Stimulated activated CD8-positive, alpha-beta memory T cell treated with anti-CD3 and anti-CD28 coated beads, Interleukin-15, amount 100 ng/mL, for 1 hour (primary cell): ENCODE results near the gene KCNK1.

ENCODE experiments used
- DNase-seq: peaks from one replicate; pipeline ENCODE4 v3.0.0-alpha.2; 2020; ENCODE audit warnings: low read depth

Gene KCNK1

DNA sequence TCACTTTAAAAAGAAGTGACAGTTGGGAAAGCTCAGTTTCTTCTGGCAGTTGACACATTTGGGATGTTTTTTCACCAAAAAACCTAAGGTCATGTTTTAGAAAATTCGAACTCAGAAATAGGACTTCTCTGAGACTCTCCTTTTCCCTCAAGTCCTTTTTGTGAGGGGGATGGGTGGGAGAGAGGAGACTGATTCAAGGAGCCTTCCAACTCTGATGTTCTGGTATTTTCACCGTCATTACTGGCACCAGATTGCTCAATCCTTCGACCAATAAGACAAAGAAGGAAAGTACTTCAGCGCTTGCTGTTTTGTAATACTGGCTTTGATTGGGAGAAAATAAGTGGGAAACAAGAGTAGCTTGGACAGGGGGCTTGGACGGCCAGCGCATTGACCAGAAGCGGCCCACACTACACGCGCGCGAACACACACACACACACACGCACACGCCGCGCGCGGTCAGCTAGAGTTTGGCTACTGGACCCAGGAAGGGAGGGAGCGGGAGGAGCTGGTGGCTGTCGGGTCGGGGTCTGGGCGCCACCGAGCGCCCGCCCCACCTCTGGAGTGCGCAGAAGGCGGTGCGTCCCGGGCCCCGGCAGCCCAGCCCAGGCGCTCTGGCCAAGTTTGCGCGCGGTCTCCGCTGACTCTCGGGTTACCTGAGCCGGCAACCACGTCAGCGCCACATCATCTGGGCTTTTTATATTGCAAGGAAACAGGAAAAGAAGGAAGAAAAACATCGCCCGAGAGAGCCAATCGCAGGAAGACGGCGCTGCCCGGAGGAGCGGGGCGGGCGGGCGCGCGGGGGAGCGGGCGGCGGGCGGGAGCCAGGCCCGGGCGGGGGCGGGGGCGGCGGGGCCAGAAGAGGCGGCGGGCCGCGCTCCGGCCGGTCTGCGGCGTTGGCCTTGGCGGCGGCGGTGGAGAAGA, at the start of gene KCNK1:
TSS of gene KCNK1 (plus strand) at position 855 of the 921 bp plus-strand sequence. CDS start at position 921, 66 bp downstream.
- no peak for DNase-seq

DNA sequence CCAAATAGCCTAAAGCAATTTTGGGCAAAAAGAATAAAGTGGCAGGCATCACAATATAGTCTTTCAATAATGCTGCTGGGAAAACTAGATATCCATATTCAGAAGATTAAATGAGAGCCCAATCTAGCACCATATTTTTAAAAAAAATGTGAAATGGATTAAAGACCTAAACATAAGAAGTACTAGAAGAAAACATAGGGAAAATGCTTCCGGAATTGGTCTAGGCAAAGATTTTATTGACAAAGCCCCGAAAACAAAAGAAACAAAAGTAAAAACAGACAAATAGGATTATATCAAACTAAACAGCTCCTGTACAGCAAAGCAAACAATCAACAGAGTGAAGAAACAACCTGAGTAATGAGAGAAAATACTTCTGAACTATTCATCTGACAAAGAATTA, 48.6 kb upstream of the KCNK1 start:
- no peak for DNase-seq

DNA sequence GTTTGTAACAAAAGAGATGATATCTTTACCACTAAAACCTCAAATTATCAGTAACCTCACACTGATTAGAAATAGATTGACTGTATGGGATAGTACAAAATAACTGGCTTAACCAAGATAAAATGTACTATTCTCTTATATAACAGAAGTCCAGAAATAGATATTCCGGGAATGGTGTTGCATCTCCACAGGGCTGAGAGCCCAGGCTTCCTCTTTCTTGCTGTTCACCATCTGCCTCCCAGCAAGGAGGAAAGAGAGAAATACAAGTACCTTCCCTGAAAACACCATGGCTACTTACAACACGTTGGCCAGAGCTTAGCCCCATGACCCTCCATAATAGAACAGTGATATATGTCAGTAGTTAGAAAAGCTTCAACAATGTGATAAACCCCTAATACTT, 47.0 kb upstream of the KCNK1 start:
- no peak for DNase-seq

DNA sequence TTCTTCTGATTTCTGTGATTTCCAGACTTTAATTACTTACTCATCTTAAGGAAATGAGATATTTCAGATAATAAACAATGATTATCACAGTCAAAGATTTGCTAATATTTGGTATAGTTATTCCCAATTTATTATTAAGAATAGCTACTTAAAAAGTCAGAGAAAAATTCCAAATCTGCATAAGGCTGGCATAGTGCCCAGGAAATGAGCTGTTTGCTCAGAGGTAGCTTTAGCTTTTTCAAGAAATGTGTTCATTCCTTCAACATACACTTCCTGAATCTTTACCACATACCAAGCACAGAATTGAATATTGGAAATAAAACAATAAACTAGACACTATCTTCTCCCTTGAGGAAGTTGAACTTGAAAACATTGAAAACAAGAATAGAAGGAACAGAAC, 44.3 kb upstream of the KCNK1 start:
- no peak for DNase-seq

DNA sequence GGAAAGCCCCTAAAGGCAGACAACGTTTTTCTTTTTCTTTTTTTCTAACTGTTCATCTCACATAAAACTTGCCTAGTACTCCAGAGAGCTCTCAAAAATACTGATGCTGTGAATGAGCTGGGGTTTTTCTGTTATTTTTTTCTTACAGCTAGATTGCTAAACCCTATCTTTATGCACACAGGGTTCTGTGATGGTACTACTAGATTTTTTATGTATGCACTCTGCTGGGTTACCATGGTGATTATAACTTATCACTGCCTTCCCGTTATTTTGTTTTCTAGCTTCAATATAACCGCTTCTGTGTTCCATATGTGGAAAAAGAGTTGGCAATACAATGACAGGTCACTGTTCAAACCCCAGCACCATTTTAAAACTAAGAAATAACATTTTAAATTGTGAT, 43.7 kb upstream of the KCNK1 start:
- no peak for DNase-seq

DNA sequence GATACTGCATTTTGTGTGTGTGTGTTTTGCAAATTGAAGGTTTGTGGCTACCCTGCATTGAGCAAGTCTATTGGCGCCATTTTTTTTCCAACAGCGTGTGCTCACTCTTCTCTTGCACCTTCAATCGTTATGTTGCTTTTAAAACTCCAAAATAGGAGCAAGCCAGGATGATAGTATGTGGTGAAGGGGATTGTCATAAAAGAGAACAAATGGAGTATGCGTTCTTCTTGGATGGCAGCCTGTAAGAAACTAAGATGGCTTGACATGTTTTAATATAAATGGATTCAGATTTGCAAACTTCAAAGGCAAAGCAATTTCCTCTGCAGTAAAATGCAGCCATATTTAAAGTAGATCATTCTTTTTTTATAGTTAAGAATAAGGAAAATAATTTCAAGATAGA, 43.2 kb upstream of the KCNK1 start:
- no peak for DNase-seq

DNA sequence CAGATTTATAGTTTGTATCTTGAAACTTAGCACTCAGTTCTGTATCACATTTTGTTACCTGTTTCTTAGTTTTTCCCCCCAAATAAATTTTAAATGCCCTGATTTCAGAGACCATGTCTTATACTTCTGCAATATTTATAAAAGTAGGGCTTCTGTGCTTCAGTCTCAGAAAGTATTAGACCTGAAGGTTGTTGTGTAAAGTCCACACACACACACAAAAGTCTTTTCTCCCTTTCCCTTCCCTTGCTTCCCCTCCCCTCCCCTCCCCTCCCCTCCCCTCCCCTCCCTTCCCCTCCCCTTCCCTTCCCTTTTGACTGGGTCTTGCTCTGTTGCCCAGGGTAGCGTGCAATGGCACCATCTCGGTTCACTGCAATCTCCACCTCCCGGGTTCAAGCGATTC, 41.0 kb upstream of the KCNK1 start:
- no peak for DNase-seq

DNA sequence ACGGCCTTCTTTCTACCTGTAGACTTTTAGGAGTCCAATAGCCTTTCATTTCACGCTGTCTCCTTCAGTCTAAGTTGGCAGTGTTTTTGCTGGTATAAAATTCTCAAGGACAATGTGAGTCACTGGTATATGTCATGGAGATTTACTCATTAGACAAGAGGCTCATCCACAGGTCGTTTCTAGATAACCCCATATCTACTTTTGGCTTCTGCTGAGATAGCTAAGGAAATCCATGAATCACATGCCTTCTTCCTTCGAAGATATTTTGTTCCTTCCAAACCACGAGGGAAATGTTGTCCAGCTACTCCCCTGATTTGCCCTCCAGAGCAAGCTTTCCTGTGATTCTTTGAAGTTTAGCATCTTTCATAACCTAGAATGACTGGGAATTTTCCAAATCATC, 38.5 kb upstream of the KCNK1 start:
- no peak for DNase-seq

DNA sequence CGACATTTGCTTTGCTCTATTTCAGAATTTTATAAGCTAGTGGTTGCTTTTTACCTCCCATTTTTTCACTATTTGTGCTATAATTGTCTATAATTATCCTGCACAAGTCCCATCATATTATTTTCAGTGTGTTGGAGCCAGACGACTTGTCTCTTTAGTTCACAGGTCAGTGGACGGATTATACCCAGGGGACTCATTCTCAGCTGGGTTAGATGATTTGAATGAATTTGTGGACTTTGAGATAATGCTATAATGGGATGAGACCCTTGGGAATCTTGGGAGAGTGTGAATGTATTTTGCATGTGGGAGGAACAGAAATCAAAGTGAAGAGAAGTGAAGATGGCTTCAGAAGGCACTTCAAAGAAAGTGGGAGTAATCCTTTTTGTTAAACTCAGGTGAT, 31.5 kb upstream of the KCNK1 start:
- DNase-seq, result no peak

DNA sequence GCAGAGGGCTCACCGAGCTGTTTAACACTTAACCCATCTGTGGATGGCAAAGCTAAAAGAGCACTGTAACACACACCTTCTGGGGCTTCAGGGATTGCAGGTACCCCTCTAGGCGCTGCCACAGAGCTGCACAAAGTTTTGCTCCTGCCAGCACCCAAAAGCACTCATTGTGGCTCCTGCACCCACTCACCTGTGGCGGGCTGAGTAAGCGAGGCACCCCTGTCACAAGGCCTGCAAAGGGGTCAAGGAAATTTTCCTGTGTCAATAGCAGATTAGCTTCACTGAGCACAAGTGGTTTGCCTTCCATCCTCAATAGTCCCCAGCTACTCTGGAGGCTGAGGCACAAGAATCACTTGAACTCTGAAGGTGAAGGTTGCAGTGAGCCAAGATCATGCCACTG, 29.5 kb upstream of the KCNK1 start:
- DNase-seq, result no peak

DNA sequence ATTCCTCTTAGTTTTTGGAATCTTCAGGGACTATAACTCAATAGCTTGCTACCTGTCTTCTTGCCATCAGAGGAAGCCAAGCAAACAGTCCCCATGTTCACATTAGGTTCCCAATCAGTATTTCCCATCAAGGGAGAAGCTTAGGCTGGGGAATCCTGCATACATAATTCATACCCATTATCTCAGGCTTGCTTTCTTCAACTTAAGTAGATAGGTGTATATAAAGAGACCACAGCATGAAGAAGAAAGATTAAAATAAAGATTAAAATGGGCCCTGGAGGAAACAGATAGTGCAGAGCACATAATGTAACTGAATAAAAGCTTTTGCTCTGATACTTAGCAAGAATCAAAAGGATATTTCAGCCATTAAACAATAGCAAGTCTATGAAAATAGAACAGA, 29.0 kb upstream of the KCNK1 start:
- DNase-seq, result no peak

DNA sequence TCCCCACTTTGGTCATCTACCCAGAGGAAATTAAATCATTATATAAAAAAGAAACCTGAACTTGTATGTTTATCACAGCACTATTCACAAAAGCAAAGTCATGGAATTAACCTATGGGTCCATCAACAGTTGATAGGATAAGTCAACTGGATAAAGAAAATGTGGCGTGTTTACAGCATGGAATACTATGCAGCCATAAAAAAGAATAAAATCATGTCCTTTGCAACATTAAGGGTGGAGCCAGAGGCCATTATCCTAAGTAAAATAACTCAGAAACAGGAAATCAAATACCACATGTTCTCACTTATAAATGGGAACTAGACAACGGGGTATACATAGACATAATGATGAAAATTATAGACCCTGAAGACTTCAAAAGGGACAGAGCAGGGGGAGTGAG, 27.6 kb upstream of the KCNK1 start:
- no peak for DNase-seq

DNA sequence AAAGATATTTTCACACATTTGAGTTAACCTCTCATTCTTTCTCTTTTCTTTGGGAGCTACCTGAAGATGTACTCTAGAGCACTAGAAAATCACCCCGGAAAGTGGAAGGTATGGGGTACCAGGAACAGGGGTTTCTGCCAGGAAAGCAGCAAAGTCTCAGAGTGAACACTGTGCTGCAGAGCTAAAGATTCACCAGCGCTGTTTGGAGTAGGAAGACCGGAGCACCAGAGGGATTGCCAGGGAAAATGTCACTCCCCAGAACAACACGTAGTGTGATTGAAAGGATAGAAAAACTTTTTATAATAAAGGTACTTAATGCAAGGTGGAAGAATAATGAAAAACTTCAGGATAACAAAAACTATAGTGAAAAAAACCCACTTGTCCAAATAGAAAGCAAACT, 26.7 kb upstream of the KCNK1 start:
- DNase-seq, result no peak

DNA sequence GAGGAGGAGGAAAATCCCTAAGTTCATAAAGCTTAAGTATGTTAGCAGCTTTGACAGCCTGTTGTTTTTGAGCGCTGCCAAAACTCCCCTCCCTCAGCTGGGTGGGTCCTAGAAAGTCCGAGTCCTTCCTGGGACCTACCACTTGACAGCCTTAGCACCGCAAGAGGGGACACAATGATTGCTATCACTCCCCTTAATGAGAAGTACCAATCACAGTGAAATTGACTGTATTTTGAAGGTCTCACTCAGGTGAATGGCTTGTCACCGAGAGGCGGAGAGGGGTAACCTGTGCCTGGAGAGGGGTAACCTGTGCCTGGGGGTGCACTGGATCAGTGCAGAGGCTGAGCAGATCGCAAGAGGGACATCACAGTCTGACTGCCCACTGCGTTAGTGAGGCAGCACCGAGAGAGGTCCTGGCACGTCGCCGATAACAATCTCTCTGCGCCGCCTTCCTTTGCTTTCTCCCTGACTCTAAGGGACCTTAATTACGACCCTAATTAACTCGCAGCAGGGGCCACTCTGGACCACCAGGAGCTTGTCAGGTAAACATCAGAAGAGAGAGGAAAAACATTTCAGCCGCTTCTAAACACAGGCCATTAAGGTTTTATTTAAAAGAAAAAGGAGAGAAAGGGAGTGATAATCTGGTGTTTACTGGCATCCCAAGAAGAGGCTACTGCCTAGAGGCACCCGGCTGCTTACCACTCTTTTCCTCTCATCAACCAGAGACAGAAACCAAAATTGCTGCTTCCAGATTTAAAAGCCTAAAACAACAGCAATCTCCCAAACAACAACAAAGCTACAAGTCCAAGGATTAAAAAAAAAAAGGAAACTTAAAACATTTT, 25.7 kb upstream of the KCNK1 start:
- DNase-seq, result no peak

DNA sequence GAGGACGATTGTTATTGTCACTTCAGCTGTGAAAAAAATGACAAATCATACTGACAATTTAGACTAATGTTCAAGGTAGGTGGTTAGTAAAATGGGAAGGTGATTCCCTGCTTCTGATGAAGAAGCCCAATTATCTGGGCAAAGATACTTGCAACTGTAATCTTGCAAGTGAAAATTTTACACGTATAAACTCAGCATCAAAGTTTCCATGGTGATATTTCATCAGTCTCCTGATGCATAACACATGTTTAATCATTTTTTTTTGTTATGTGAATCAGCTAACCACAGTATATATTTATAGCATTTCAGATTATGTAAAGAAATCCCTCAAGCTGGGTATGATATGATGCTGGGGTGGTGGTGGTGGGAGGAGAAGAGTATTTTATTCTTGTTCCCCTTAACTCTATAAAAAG, 16.4 kb upstream of the KCNK1 start:
- DNase-seq, result no peak

DNA sequence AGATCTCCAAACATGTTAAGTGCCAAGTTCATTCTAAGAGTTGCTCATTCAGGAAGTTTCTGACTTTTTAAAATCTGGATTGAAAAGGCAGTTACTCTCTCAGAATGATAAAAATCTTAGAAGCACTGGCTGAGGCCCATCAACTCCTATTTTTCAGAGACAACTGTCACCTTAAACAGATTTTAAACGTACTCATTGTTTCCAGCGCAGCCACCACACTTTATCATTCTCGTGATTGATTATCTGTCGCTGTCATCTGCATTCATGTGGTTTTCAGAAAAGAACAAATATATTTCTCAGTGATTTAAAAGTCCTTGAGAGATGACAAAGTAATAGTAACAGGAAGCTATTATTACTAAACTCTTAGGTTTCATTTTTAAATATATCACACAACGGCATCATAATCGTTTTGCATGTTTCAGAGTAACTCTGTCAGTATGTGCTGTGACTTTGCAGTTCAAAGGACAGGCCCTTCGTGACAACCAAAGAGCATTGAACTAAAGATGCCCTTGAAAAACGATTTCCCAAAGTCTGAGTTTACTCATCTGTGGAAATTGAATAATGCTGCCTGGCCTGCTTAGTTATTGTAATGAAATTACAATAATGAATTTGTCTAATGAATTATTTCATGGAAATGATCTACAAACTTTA, 14.9 kb upstream of the KCNK1 start:
- DNase-seq, result no peak

DNA sequence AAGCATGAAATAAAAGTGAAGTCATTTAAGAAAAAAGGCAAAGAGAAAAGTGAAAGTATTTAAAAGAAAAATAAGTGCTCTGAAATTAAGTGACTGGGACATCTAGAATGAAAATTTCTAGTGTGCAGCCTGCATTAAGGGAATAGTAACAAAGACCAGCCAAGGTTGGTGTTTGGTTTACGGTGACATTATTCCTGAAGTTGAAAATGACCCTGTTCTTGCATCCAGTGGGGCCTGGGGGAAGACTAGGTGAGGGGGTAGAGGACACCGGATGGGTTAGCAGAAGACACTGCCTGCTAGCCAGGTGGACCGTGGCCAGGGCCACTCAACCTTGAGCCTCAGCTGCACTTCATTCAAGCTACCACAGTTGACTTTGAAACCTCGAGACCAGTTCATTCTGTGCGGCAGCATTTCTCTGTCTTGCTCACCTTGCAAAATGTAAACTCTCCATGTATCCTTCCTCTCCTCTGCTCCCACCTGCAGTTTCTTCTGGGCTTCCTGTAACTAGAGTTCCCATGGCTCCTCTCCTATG, 14.3 kb upstream of the KCNK1 start:
- no peak for DNase-seq

DNA sequence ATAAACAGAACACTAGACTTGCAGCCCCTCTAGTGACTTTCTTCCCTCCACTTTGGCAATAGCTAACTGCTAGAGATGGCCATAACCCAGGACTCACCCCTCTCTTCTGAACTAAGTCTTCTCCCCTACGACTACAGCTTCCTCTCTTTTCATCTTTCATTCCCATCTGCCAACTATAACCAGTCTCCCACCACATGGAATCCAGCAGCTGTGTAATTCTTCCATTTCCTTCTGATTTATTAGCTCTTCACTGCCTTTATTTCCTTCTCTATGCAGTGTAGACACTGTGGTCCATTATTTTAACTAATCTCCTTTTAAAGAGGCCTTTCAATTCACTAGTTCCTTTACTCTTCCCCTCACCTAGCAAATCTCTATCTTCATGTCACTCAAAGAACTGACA, 13.4 kb upstream of the KCNK1 start:
- no peak for DNase-seq

DNA sequence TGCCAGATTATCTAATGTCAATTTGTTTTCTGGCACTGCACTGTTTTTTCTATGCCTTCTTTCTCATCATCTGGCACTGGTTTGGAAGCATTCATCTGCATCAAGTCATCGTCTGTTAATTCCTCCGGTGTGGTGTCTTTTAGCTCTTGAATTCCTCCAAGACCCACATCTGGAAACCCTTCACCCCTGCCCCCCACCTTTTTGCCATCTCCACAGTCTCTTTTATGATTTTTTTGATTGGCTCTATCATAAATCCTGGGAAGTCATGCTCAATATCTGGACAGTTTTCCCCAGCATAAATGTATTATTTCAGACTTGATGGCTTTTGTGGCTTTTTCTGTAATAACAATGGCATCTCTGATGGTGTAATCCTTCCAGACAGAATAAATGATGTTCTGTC, 10.4 kb upstream of the KCNK1 start:
- no peak for DNase-seq

DNA sequence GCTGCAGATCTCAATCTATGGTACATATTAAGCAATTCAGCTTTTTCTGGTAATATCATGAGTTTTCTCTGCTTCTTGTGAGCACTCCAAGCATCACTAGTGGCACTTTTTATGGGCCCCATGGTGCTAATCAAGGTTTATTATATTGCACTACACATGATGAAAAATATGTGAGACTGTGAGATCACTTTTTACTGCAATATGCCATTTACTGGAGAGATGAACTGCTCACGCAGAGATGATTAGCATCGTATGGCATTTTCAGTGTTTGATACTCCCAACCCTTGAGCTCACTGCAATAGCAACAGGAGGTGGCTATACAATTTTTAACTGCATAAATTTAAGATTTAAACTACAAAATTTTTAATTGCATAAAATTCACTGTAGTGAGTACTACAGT, 8.7 kb upstream of the KCNK1 start:
- no peak for DNase-seq

DNA sequence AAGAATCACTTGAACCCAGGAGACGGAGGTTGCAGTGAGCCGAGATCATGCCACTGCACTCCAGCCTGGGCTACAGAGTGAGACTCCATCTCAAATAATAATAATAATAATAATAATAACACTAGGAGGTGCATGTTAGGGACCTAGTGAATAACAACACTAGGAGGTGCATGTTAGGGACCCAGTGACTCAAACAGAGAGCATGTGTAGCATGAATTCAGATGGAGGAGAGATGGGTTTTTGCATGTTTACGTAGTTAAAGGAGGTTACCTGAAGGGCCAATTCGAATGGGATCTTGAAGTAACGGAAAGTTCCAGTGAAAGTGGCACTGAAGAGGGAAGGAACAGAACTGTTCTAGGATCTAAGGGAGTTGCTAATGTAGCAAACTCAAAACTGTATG, 7.1 kb upstream of the KCNK1 start:
- no peak for DNase-seq
